SU-DHL-6 (cell line): ENCODE data around the gene CIRBP.

ENCODE experiments used
- H2AFZ ChIP-seq: fragments of 200-600 bp; sonication (generic); 2 replicates; pipeline ENCODE4 v1.6.1; 2014; ENCODE audit warnings: low read depth, mild to moderate bottlenecking, moderate library complexity, mixed read lengths, antibody characterized with exemption, low read length; ENCODE audit not compliant: severe bottlenecking
- H3F3A ChIP-seq: fragments of 200-600 bp; shearing (Covaris generic); 2 replicates; pipeline ENCODE4 v1.6.0; 2016; ENCODE audit warnings: antibody characterized with exemption, mild to moderate bottlenecking; ENCODE audit not compliant: insufficient read depth
- H3K27ac ChIP-seq: fragments of 200-600 bp; sonication (generic); 2 replicates; pipeline ENCODE4 v1.5.1; 2016; ENCODE audit warnings: low read depth, mild to moderate bottlenecking, low read length, moderate library complexity, mixed read lengths
- H3K27me3 ChIP-seq: fragments of 200-600 bp; sonication (generic), shearing (Covaris generic); 2 replicates; pipeline ENCODE4 v1.6.0; 2014; ENCODE audit warnings: mild to moderate bottlenecking, low read length
- H3K36me3 ChIP-seq: fragments of 200-600 bp; sonication (generic); 2 replicates; pipeline ENCODE4 v1.6.1; 2014; ENCODE audit warnings: mild to moderate bottlenecking, low read length, mixed read lengths
- H3K4me2 ChIP-seq: fragments of 300-600, 200-600 bp; shearing (Covaris generic), sonication (generic); 2 replicates; pipeline ENCODE4 v1.6.0; 2014; ENCODE audit warnings: low read length, low read depth, mild to moderate bottlenecking; ENCODE audit not compliant: poor library complexity, severe bottlenecking
- H3K4me3 ChIP-seq: fragments of 200-600 bp; sonication (generic); 2 replicates; pipeline ENCODE4 v1.5.1; 2014; ENCODE audit warnings: antibody characterized with exemption, low read length, mild to moderate bottlenecking, mixed read lengths; ENCODE audit not compliant: insufficient read depth, poor library complexity, severe bottlenecking
- H3K79me2 ChIP-seq: fragments of 200-600 bp; sonication (generic); 2 replicates; pipeline ENCODE4 v1.6.1; 2014; ENCODE audit warnings: mild to moderate bottlenecking, low read length, moderate library complexity; ENCODE audit not compliant: insufficient read depth
- H3K9ac ChIP-seq: fragments of 200-600 bp; sonication (generic); 2 replicates; pipeline ENCODE4 v1.7.0; 2014; ENCODE audit warnings: mild to moderate bottlenecking, low read length
- H3K9me2 ChIP-seq: fragments of 200-600 bp; sonication (generic); replicated peaks from 2 replicates; pipeline ENCODE4 v1.6.1; 2014; ENCODE audit warnings: low read length; ENCODE audit not compliant: insufficient read depth
- H3K9me3 ChIP-seq: fragments of 200-600 bp; sonication (generic); 2 replicates; pipeline ENCODE4 v1.6.1; 2014; ENCODE audit warnings: low read length, mixed read lengths; ENCODE audit not compliant: insufficient read depth
- H4K20me1 ChIP-seq: fragments of 200-600 bp; sonication (generic); 2 replicates; pipeline ENCODE4 v1.6.1; 2014; ENCODE audit warnings: low read depth, mild to moderate bottlenecking, antibody characterized with exemption, low read length, moderate library complexity, mixed read lengths
- EZH2phosphoT487 ChIP-seq: fragments of 200-600 bp; sonication (generic), shearing (Covaris generic); conservative IDR thresholded peaks from 2 replicates; pipeline ENCODE4 v1.6.1; 2018; ENCODE audit warnings: mild to moderate bottlenecking, antibody characterized with exemption, low read length, moderate library complexity, mixed read lengths
- TF ChIP-seq, protein P1 (sequence below): fragments of 200-600 bp; sonication (generic); IDR thresholded peaks from one replicate; pipeline ENCODE4 v1.5.1; 2017; ENCODE audit warnings: antibody characterized with exemption, mild to moderate bottlenecking, low read length, moderate library complexity; ENCODE audit not compliant: insufficient read depth, poor library complexity, severe bottlenecking

Gene CIRBP

DNA sequence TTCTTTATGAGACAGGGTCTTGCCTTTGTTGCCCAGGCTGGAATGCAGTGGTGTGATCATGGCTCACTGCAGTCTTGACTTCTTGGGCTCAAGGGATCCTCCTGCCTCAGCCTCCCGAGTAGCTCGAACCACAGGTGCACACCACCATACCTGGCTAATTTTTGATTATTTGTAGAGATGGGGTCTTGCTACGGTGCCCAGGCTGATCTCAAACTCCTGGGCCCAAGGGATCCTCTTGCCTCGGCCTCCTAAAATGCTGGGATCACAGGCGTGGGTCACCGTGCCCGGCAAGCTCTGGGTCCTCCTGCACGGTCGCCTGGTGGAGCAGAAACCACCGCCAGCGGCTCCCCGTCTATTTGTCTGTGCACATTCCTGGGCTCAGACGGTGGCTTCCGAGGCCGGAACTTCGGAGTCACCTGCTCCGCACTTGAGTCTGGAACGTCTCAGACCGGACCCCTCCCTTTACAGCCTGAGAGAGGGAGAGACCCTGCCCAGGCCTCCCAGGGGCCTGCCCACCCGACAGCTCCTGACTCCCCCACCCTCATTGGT is 38.7 kb downstream of the CIRBP start:
- H3K4me2 ChIP-seq = no peak overlapping the region
- no peaks in the 10 kb centered on the region for H4K20me1 ChIP-seq
- no peak overlapping the region for H3K27ac ChIP-seq
- H3F3A ChIP-seq = no peaks in the 10 kb centered on the region
- no peaks in the 10 kb centered on the region for H3K79me2 ChIP-seq
- no peaks in the 10 kb centered on the region for H3K9me3 ChIP-seq
- TF ChIP-seq EZH2phosphoT487 = no peak
- TF ChIP-seq, protein P1, sequence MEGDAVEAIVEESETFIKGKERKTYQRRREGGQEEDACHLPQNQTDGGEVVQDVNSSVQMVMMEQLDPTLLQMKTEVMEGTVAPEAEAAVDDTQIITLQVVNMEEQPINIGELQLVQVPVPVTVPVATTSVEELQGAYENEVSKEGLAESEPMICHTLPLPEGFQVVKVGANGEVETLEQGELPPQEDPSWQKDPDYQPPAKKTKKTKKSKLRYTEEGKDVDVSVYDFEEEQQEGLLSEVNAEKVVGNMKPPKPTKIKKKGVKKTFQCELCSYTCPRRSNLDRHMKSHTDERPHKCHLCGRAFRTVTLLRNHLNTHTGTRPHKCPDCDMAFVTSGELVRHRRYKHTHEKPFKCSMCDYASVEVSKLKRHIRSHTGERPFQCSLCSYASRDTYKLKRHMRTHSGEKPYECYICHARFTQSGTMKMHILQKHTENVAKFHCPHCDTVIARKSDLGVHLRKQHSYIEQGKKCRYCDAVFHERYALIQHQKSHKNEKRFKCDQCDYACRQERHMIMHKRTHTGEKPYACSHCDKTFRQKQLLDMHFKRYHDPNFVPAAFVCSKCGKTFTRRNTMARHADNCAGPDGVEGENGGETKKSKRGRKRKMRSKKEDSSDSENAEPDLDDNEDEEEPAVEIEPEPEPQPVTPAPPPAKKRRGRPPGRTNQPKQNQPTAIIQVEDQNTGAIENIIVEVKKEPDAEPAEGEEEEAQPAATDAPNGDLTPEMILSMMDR = no peak
- H3K4me3 ChIP-seq = no peak overlapping the region
- H3K27me3 ChIP-seq = no peaks in the 10 kb centered on the region
- no peaks in the 10 kb centered on the region for H3K36me3 ChIP-seq
- H3K9ac ChIP-seq = no peak overlapping the region
- H3K9me2 ChIP-seq = no peaks in the 10 kb centered on the region
- no peak overlapping the region for H2AFZ ChIP-seq

DNA sequence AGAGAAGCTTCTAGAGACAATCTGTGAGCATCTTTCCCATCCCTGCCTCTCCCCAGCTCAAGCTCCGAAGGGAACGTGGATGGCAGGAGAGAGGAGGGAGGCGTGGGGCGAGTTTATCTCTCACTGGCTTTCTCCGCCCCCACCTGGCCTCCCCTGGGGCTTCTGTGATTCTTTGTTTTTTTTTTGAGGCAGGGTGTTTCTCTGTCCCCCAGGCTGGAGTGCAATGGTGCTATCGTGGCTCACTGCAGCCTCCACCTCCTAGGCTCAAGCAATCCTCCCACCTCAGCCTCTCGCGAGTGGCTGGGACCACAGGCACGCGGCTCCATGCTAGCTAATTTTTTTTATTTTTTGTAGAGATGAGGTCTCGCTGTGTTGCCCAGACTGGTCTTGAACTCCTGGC is 39.6 kb downstream of the CIRBP start:
- H3K27me3 ChIP-seq = no peaks in the 10 kb centered on the region
- no peak overlapping the region for H3K4me3 ChIP-seq
- no peaks in the 10 kb centered on the region for H3K9me2 ChIP-seq
- no peaks in the 10 kb centered on the region for H3K9me3 ChIP-seq
- H3K4me2 ChIP-seq = no peak overlapping the region
- no peaks in the 10 kb centered on the region for H3K79me2 ChIP-seq
- no peak overlapping the region for H2AFZ ChIP-seq
- H3F3A ChIP-seq = no peaks in the 10 kb centered on the region
- no peak overlapping the region for H3K27ac ChIP-seq
- TF ChIP-seq, protein P1 = no peak
- no peak for TF ChIP-seq EZH2phosphoT487
- no peaks in the 10 kb centered on the region for H3K36me3 ChIP-seq
- no peak overlapping the region for H3K9ac ChIP-seq
- no peaks in the 10 kb centered on the region for H4K20me1 ChIP-seq

DNA sequence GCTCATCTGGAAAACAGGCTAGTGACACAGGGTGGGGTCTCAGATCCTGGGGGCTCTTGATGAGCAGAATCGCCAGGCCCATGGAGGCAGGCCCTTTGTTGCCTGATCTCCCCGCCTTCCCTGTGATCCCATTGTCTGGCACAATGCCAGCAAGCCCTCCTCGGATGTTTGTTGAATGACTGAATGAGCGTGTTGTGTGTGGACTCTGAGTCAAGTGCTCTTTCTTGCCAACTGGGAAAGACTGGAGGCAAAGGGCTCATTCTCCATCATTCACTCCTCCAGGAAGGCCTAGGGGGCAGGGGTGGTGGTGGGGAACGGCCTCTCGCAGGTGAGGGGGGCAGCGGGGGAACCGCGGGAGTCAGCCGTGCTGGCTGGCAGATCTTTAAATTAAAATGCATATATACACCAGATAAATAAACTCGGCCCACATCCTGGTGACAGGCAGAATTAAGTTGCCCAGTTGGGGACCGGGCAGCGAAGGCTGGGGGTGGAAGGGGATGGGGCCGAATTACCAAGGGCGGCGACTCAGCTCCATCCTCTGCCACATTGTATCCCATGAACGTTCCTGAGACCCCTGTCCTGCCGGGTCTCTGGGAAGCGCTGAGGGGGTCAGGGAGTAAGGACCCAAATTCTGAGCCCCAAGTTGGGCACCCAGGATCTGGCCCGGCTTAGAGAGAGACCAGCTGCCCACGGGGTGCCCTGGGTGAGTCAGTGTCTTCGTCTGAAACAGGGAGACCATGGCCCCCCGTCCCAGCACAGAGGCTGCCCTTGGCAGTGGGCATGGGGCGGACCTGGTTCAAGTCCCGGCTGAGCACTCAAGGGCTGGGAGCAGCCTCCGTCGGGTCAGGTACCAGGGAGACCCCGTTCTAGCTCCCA is 41.1 kb downstream of the CIRBP start:
- TF ChIP-seq, protein P1 = no peak
- TF ChIP-seq EZH2phosphoT487 = no peak

More for the DNA sequence above, 41.1 kb downstream of the CIRBP start:
- no peak overlapping the region for H3K4me2 ChIP-seq
- no peak overlapping the region for H3K27ac ChIP-seq
- H3K27me3 ChIP-seq = no peaks in the 10 kb centered on the region
- H3K9ac ChIP-seq = no peak overlapping the region
- H3K9me3 ChIP-seq = no peaks in the 10 kb centered on the region
- H3K4me3 ChIP-seq = no peak overlapping the region
- no peak overlapping the region for H2AFZ ChIP-seq
- H3K9me2 ChIP-seq = no peaks in the 10 kb centered on the region
- no peaks in the 10 kb centered on the region for H3K79me2 ChIP-seq
- H4K20me1 ChIP-seq = no peaks in the 10 kb centered on the region
- H3F3A ChIP-seq = no peaks in the 10 kb centered on the region
- H3K36me3 ChIP-seq = no peaks in the 10 kb centered on the region
